GM18498 (cell line): ENCODE results near the gene AATK.

Experiments
- ATAC-seq: cut with Tn5 transposase; IDR thresholded peaks from one replicate; pipeline ENCODE4 v1.9.1; 2021; ENCODE audit warnings: mild to moderate bottlenecking, moderate library complexity; ENCODE audit not compliant: unreplicated experiment

Gene AATK

GRCh38 chr17:81183807-81184206, 17.8 kb upstream of the AATK start:
- no peak for ATAC-seq

GRCh38 chr17:81183316-81183715, 17.3 kb upstream of the AATK start:
- no peak for ATAC-seq

GRCh38 chr17:81182596-81182995, 16.6 kb upstream of the AATK start:
- no peak for ATAC-seq

- ATAC-seq, result no peak
Observed at GRCh38 chr17:81181811-81182185, 15.8 kb upstream of the AATK start.

GRCh38 chr17:81180836-81181810, 15.1 kb upstream of the AATK start:
- ATAC-seq, result no peak

- ATAC-seq, result no peak
Observed at GRCh38 chr17:81179861-81180260, 13.8 kb upstream of the AATK start.

- no peak for ATAC-seq
Observed at GRCh38 chr17:81179220-81179619, 13.2 kb upstream of the AATK start.

GRCh38 chr17:81178136-81179091, 12.4 kb upstream of the AATK start:
- no peak for ATAC-seq

GRCh38 chr17:81176666-81177065, 10.6 kb upstream of the AATK start:
- ATAC-seq, result no peak

- no peak for ATAC-seq
Observed at GRCh38 chr17:81173762-81174155, 7.7 kb upstream of the AATK start.

GRCh38 chr17:81173052-81173761, 7.2 kb upstream of the AATK start:
- no peak for ATAC-seq

- ATAC-seq, result no peak
Observed at GRCh38 chr17:81171941-81172340, 5.9 kb upstream of the AATK start.

GRCh38 chr17:81170727-81171494, 4.9 kb upstream of the AATK start:
- ATAC-seq, result no peak

- no peak for ATAC-seq
Observed at GRCh38 chr17:81169870-81170309, 3.9 kb upstream of the AATK start.

- no peak for ATAC-seq
Observed at GRCh38 chr17:81167638-81168037, 1.6 kb upstream of the AATK start.

- ATAC-seq, result no peak
Observed at GRCh38 chr17:81167194-81167524, 1.1 kb upstream of the AATK start.

- ATAC-seq, result no peak
Observed at GRCh38 chr17:81165246-81166032, 582 bp downstream of the AATK start, which contains the start of gene PVALEF. TSS of gene PVALEF (plus strand) at chr17:81165507. CDS start at chr17:81181227, 15,720 bp downstream.

GRCh38 chr17:81164371-81165245, 1.4 kb downstream of the AATK start:
- no peak for ATAC-seq
